KMS-11 (cell line): ENCODE results near the gene MAML3.
A peak's percentile ranks its signal among the peaks of the same experiment; 100 is the strongest.

ENCODE experiments used
- H2AFZ ChIP-seq: fragments of 200-600 bp; sonication (generic); 2 replicates; pipeline ENCODE4 v1.6.1; 2016; ENCODE audit warnings: antibody characterized with exemption, mixed run types, low read depth
- H3K27ac ChIP-seq: fragments of 200-600 bp; sonication (generic); 2 replicates; pipeline ENCODE4 v1.6.1; 2016; ENCODE audit warnings: mild to moderate bottlenecking, mixed run types
- H3K27me3 ChIP-seq: fragments of 200-600 bp; sonication (generic); 2 replicates; pipeline ENCODE4 v1.6.1; 2017; ENCODE audit warnings: mild to moderate bottlenecking, low read depth, mixed run types, moderate library complexity; ENCODE audit not compliant: insufficient read depth
- H3K36me3 ChIP-seq: fragments of 200-600 bp; sonication (generic); 2 replicates; pipeline ENCODE4 v1.6.1; 2017; ENCODE audit warnings: mild to moderate bottlenecking, mixed run types; ENCODE audit not compliant: insufficient read depth
- H3K4me1 ChIP-seq: fragments of 200-600 bp; sonication (generic); 2 replicates; pipeline ENCODE4 v1.6.1; 2016; ENCODE audit warnings: mild to moderate bottlenecking, low read depth, mixed run types; ENCODE audit not compliant: poor library complexity, severe bottlenecking
- H3K4me2 ChIP-seq: fragments of 200-600 bp; sonication (generic); 2 replicates; pipeline ENCODE4 v1.7.0; 2016; ENCODE audit warnings: mild to moderate bottlenecking, mixed run types
- H3K4me3 ChIP-seq: fragments of 200-600 bp; sonication (generic); IDR thresholded peaks from 2 replicates; pipeline ENCODE4 v1.6.1; 2017; ENCODE audit warnings: low read depth, low read length, mixed read lengths; ENCODE audit not compliant: insufficient read depth
- H3K79me2 ChIP-seq: fragments of 200-600 bp; sonication (generic); 2 replicates; pipeline ENCODE4 v1.6.1; 2016; ENCODE audit warnings: low read depth, mixed run types; ENCODE audit not compliant: insufficient read depth
- H3K9ac ChIP-seq: fragments of 200-600 bp; sonication (generic); 2 replicates; pipeline ENCODE4 v1.6.1; 2016; ENCODE audit warnings: mild to moderate bottlenecking, mixed run types
- H4K20me1 ChIP-seq: fragments of 200-600 bp; sonication (generic); 2 replicates; pipeline ENCODE4 v1.6.1; 2016; ENCODE audit warnings: mild to moderate bottlenecking, mixed run types; ENCODE audit not compliant: insufficient read depth
- TF ChIP-seq, protein P1 (sequence below): fragments of 200-600 bp; sonication (generic); conservative IDR thresholded peaks from 2 replicates; pipeline ENCODE4 v1.6.1; 2017; ENCODE audit warnings: low read depth, mild to moderate bottlenecking, antibody characterized with exemption, low read length, moderate library complexity, mixed read lengths

MAML3 gene

DNA sequence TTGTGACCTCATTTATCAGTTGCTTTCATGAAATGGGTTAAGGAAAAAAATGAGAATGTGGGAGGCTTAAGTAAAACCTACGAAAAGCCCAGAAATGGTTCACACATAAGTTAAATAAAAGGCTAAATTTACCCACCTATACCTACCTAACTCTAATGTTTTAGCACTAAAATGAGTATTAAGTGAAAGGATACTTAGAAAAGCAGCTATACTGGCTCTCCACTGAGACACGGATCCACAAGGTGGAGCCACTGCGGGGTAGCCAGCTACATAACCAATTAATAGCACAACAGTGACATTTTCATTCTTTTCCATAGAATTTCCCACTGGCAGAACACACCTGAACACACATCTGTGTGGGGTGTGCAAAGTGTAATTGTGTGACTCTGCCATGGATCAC is 101.9 kb downstream of the MAML3 start:
- Histone ChIP-seq H3K4me1 (no peaks in the 10 kb centered on the region), H2AFZ (no peak overlapping the region), H4K20me1 (no peaks in the 10 kb centered on the region), H3K9ac (no peak overlapping the region), H3K4me2 (no peak overlapping the region), H3K4me3 (no peak overlapping the region), H3K36me3 (no peaks in the 10 kb centered on the region), H3K27me3 (no peaks in the 10 kb centered on the region), H3K27ac (no peak overlapping the region), H3K79me2 (no peaks in the 10 kb centered on the region)
- TF ChIP-seq, protein P1, sequence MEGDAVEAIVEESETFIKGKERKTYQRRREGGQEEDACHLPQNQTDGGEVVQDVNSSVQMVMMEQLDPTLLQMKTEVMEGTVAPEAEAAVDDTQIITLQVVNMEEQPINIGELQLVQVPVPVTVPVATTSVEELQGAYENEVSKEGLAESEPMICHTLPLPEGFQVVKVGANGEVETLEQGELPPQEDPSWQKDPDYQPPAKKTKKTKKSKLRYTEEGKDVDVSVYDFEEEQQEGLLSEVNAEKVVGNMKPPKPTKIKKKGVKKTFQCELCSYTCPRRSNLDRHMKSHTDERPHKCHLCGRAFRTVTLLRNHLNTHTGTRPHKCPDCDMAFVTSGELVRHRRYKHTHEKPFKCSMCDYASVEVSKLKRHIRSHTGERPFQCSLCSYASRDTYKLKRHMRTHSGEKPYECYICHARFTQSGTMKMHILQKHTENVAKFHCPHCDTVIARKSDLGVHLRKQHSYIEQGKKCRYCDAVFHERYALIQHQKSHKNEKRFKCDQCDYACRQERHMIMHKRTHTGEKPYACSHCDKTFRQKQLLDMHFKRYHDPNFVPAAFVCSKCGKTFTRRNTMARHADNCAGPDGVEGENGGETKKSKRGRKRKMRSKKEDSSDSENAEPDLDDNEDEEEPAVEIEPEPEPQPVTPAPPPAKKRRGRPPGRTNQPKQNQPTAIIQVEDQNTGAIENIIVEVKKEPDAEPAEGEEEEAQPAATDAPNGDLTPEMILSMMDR: peak; percentile 52

DNA sequence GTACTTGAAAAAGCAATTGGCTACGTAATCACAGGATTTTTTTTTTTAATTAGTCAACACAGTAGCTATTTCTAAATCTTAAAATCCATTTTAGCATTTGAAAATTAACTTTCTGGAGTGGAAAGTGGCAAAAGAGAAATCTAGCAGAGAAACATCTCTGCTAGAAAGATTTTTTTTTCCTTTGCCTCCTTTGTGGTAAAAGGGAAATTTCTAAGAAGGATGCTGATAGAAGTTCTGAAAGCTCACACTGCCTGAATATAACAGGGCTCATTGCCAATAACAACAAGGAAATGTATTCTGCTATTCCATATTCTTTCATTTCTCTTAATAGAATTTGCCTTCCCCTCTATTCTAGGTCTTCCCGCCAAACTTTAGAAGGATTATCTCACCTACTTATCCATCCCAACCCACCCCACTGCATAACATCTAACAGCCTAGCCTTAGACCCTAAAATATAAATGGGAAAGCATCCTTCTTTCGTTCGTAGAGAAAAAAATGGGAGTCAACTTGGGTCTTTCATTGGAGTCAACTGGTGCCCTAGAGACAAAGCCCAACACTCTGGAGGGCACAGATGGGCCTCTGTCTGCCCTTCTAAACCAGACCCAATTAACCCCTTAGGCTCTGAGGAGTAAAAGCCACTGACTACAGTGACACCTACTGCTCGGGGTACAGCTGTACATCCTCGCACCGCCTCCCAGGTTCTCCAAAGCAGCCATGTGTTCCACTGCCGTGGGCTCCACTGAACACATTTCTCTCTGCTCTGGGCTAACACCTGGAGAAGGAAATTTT is 103.9 kb downstream of the MAML3 start:
- H3K36me3 ChIP-seq: no peaks in the 10 kb centered on the region
- H2AFZ ChIP-seq: no peak overlapping the region
- H3K27ac ChIP-seq: no peak overlapping the region
- TF ChIP-seq, protein P1: no peak
- H3K27me3 ChIP-seq: no peaks in the 10 kb centered on the region
- H3K79me2 ChIP-seq: no peaks in the 10 kb centered on the region
- no peak overlapping the region for H3K4me2 ChIP-seq
- H3K4me3 ChIP-seq: no peak overlapping the region
- H4K20me1 ChIP-seq: no peaks in the 10 kb centered on the region
- H3K9ac ChIP-seq: no peak overlapping the region
- H3K4me1 ChIP-seq: no peaks in the 10 kb centered on the region

DNA sequence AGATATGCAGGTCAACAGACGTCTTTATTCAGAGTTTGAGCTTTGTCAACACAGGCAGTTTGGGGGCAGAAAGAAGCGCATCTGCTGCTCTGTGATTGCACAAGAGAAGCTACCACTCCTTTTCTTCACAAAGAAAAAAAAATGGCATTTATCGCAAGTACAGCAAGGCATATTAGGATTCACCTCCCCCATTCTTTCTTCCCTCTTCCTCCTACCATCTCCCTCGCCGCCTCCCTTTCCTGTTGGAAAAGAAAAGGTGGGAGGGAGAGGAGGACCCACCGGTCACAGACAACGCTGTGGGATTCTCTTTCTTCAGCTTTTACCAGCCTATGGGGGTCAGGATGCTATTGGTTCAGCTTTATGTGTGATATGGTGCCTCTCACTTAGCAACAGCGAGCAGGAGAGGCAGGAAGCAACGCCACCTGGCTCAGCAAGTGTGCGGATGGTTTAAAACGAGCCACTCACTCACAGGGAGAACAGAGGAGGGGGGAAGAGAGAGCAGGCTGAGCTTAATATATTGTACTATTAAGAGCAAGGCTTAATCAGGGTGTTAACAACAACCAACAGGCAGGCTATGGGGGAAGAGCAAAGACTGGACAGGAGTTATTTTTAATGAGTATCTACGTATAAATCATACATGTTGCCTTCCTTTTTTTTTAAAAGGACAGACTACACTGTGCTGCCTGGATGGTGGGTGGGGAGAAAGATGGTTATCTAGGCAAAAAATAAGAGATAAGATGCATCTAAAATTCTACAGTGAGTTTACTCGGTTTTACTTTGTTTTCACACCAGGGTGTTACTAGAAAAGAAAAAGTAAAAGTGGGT is 104.7 kb downstream of the MAML3 start:
- Histone ChIP-seq H3K4me1 (no peaks in the 10 kb centered on the region), H3K4me3 (no peak overlapping the region), H3K79me2 (no peaks in the 10 kb centered on the region), H4K20me1 (no peaks in the 10 kb centered on the region), H3K27me3 (no peaks in the 10 kb centered on the region), H3K36me3 (no peaks in the 10 kb centered on the region), H2AFZ (no peak overlapping the region), H3K9ac (no peak overlapping the region), H3K27ac (no peak overlapping the region), H3K4me2 (no peak overlapping the region)
- TF ChIP-seq, protein P1: no peak

DNA sequence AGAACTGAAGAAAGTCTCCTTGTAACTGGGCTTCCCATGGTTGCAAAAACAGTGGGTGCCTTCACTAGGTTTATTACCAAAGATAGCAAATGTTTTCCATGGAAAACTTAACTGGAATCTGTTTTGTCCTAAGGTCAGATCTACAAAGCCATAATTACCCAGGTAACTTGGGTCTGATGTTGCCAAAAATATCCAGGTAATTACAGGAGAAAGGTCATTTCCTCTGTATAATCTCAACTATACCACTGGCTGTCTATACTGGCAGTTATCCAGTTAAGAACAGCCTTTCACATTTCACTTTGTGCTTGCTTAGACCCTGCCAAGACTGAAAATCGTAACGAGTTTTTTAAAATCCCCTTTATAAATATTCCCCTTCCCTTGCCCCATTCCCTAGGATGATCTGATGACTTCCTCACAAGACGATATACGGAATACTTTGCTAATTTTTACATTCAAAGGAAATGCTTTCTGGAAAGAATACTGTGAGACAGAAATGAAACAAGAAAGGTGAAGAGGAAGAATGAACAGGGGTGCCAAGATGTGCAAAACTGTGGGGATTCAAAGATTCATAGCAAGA is 105.5 kb downstream of the MAML3 start:
- no peaks in the 10 kb centered on the region for H3K79me2 ChIP-seq
- no peak overlapping the region for H3K27ac ChIP-seq
- H3K9ac ChIP-seq: no peak overlapping the region
- no peak overlapping the region for H2AFZ ChIP-seq
- TF ChIP-seq, protein P1: no peak
- H3K4me1 ChIP-seq: no peaks in the 10 kb centered on the region
- no peaks in the 10 kb centered on the region for H3K27me3 ChIP-seq
- H3K36me3 ChIP-seq: no peaks in the 10 kb centered on the region
- no peak overlapping the region for H3K4me2 ChIP-seq
- no peaks in the 10 kb centered on the region for H4K20me1 ChIP-seq
- no peak overlapping the region for H3K4me3 ChIP-seq
